Activated CD4-positive, CD25-positive, alpha-beta regulatory T cell treated with anti-CD3 and anti-CD28 coated beads, Interleukin-2, amount 50 U/mL, for 24 hours (primary cell): Measurements from ENCODE around the gene MGP.

Experiments
- ATAC-seq, 2 donors: fragments of 150-1000 bp; cut with Tn5 transposase; one replicate each; pipeline ENCODE4 v1.10.0; 2021; ENCODE audit warnings: mild to moderate bottlenecking in 1 of 2, moderate library complexity in 1 of 2

MGP gene

DNA sequence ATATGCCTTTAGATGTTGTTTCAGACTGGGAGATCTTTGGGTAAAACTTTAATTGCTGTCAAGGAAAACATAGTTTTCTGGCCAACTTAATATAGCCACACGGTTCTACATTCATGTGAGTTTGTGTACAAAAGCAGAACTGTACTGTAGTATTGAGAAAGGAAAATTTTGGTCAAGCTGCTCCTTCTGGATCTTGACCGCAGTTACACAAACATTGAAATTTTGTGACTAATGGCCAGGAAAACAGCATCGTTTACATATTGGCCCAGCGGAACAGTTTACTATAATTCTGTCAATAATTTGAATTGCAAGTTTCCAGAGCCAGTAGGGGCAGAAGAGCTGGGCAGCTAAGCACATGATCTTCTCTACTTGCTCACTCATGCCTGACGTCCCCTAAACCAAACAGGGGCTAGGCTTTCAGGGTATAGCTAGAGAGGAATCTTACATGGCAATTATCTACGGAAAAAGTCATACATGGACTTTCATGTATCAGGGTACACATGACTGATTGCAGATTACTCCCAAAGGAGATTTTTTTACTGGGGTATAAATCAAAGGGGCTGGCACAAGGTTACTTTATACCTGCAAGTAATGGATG lies 31.0 kb downstream of the MGP start:
- no peak for ATAC-seq

DNA sequence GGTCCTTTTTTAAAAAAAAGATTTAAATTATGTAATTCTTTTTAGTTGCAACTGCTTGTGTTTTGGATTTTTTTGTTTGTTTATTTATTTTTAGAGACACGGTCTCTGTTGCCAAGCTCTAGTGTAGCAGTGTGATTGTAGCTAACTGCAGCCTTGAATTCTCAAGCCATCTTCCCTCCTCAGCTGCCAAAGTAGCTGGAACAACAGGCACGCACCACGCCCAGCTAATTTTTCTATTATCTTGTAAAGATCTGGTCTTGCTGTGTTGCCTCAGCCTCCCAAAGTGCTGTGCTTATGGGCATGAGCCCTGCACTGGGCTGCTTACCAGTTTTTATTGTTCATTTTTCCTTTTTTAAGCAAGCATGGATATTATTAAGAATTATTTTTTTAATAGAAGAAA lies 31.7 kb downstream of the MGP start:
- no peak for ATAC-seq

DNA sequence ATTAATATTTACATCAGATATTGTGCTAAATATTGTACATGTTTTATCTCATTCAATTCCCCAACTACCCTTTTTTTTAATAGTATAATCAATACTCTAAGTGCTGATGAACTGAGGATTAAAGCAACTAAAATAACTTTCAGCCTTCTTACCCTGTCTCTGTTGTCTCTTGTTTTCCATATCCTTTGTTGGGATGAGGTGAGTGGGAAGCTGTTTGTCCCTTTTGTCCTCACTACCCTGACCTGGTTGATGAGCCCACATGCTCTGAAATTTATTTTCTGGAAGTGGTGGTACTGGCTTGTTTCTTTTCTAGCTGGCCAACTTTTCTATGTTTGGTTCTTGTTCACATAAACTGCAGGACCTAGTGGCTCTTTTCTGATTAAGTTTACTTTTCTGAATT lies 32.8 kb downstream of the MGP start:
- ATAC-seq = no peak

DNA sequence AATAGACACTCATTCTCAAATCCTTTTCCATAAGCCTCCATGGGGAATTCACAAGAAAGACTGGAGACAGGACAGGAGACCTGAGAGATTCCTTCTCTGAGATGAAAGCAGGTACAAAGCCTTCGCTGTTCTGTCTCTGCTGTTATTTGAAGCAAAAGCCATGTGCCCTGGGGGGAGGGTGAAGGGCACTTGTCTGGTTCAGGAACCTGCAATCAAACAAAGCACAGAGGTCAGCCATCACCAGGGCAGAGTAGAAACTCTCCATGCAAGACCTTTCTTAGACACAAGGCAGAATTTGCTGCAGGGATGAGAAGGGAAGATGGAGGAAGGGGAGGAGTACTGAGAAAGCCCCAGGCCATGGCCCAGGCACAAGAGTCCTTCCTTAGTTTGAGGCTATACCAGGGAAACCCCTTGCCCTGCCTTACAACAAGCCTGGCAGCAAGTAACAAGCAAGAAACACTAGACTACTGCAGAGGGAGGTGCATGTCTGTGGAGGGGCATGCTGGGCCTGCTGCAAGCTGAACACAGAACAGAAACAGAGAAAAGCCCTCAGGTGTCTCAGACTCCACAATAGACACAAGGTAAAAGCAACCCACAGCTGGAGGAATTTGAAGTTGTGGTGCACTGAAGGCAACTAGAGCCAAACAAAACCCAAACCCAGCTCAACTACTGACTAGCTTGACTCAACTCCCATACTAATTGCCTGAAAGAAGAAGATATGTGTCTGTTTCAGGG lies 34.6 kb downstream of the MGP start:
- ATAC-seq = no peak

DNA sequence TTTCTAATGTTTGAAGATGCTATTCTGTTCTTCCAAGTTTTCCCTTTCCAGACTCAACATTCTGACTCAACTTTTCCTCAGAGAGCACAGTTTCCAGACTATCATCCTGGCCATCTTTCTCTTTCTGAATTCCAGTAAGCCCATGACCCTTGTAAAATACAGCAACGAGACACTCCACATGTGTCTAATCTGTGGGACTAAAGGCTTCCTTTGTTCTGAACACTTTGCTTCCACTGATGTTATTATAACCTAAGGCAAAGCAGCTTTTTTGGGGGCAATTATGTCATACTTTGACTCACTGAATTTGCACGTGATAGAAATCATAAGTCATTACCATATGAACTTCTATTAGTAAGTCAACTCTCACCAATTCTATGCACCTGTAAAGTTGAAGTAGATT lies 36.0 kb downstream of the MGP start:
- no peak for ATAC-seq

DNA sequence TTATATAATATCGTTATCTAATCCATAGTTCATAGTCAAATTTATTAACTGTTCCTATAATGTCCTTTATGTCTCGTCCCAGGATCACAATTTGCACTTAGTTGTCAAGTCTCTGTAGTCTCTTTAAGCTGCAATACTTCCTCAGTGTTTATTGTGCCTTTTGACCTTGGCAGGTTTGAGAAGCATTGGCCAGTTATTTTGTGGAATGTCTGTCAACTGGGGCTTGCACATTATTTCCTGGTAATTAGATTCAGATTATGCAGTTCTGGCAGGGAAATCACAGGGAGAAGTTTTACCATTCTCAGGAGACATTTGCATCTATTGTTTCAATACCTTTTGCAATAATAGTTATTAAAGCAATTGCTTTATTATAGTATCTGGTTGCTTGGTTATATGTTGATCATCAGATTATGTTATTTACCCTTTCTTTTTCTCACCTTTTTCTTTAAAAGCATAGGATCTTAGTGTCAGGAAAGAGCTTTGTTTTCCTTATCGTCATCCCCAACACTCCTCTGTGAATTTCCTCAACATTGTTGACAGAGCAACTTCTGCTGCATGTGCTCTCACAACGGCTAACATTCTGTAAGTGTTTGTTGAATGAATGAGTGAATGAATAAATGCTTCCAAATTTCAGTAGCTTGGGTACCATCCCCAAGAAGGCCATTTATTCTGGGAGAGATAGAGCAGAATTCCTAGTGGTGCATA lies 38.6 kb downstream of the MGP start:
- ATAC-seq = no peak

DNA sequence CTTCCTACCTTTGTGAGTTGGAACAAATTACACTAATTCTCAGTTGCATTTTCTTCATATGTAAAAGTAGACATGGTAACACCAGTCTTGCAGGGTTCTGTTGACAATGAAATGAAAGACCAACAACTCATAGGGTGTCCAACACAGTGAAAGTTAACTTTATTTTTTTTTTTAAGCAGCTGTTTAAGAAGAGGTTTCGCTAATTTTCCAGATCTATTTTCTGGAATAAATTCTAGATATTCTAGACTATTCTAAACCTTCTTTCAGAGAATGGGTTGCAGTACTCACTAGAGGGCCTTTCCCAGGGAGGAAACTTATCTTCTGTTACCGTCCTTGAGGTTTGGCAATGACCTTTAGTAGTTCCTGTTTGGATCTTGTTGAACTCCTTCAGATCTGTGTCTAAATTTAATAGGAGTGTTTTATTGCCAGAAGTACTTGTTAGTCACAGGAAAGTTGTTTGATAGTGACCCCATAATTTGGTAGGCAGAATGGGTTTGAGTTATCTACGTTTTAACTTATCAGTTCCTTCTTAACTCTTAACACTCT lies 39.5 kb downstream of the MGP start:
- ATAC-seq = no peak

DNA sequence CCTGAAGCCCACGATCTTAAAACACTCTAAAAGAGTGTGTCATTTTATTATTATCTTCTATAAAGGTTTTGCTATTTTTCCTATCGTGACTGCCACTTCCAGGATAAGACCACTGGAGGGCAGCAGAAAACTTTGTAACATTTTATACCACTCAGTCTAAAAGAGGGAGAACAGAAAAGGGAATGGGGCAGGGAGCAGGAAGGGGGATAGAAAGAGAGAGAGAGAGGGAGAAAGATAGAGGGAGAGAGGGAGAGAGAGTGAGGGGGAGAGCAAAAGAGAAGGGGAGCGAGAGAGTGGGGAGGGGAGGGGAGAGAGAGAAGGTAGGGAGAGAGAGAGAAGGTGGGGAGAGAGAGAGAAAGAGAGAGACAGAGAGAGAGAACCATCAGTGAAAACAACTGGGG lies 40.3 kb downstream of the MGP start:
- peak in 1 of 2 donors; percentile 60 for ATAC-seq

DNA sequence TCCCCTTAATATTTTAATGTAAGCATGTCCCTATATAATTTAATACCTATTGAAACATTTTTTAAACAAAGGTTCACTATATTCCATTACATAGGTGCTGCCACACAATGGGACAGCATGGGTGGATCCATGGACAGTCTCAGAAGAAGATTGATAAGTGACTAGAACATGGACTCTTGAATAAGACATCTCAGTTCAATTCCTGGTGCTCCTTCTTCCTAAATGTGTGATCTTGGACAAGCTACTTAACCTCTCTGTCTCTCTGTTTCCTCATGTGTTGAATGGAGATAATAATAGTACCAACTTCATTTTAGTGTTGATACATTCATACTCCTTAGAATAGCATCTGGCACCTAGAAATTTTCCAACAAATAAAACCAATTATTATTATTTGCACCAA lies 41.3 kb downstream of the MGP start:
- no peak for ATAC-seq

DNA sequence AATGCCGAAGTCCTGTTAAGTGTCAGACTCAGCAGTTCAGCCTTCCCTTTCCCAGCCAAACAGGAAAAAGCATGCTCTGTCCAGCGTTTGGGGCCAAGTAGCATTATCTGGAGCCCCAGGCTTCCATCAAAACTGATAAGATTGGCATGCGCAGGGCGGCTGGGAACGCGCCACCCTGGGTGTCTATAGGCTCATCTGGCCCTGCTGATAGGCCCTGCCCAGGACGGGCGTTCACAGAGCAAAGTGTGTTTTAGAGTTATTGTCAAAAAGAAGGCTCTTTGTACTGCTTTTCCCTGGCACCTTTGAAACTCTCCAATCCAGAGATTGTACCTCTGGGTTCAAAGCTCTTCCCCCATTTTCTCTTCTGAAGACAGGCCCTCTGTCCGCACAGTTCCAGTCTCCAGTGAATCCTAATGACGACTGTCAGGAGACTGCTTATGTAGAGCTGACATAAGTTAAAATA lies 42.2 kb downstream of the MGP start, which contains the start of gene ART4:
Gene ART4, minus strand, starts transcription at position 102 of the 463 bp plus-strand sequence. CDS start 413 bp downstream, outside the sequence.
- ATAC-seq = no peak

DNA sequence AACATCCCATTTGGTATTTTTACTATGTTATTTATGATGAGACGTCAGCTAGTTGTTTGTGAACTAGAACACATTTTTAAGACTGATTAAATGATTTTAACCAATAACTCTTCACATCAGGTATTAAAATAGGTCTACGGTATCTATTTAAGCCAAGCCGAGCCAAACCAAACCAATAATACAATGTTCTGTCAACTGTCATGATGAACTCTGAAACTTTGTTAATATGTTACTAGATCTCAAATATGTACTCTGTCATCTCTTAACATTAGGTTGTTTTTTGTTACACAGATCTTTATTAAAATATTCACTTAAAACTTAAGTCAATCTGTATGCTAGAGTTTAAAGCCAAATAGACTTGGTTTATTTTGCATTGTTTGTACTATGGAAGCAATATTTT lies 43.3 kb downstream of the MGP start:
- no peak for ATAC-seq

DNA sequence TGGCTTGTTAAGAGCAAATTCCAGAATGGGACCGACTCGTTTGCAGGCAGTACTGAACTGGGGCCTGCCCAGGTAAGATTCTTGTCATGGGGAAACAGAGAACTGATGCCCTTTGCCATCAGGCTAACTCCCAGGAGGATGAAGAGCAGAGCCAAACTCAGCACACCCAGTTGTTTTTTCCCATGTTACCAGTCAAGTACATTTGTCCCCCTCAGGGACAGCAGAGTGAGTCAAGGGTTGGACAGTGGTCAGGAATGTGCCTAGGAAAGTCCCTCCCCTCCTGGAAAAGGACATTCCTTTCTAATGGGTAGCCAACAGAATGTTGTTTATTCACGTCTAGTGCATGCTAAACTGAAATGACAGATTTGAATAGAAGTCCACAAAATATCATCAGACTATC lies 43.9 kb downstream of the MGP start:
- no peak for ATAC-seq

DNA sequence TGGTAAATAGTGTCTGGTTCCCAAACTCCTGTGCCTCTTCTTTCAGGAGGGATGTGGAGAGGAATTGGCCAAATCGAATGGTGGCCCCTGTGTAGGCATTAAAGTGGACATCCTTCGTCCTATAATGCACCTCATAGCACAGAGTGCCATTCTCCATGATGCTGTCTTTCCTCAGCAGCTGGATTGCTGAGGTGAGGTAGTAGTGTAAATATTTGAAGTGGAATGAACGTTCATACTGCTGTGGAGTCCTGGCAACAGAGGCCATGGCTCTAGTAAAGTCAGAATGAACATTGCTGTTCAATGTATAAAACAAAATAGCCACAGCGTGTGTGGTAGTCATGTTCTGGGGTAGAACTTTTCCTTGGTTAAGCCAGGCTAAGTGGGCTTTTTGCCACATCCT lies 45.0 kb downstream of the MGP start:
- ATAC-seq = no peak

DNA sequence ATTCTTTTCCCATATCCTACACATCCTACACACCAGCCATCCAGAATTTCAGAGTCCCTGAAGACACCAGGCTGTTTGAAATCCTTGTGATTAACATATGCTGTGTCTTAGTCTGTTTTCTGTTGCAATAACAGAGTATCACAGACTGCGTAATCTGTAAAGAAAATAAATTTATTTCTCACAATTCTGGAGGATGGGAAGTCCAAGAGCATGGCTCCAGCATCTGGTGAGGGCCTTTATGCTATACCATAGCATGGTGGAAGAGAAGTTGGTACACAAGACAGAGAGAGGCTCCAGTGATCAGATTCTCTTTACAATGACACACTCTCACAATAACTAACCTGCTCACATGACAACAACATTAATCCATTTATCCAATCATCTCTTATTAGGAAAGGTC lies 46.4 kb downstream of the MGP start:
- no peak for ATAC-seq

DNA sequence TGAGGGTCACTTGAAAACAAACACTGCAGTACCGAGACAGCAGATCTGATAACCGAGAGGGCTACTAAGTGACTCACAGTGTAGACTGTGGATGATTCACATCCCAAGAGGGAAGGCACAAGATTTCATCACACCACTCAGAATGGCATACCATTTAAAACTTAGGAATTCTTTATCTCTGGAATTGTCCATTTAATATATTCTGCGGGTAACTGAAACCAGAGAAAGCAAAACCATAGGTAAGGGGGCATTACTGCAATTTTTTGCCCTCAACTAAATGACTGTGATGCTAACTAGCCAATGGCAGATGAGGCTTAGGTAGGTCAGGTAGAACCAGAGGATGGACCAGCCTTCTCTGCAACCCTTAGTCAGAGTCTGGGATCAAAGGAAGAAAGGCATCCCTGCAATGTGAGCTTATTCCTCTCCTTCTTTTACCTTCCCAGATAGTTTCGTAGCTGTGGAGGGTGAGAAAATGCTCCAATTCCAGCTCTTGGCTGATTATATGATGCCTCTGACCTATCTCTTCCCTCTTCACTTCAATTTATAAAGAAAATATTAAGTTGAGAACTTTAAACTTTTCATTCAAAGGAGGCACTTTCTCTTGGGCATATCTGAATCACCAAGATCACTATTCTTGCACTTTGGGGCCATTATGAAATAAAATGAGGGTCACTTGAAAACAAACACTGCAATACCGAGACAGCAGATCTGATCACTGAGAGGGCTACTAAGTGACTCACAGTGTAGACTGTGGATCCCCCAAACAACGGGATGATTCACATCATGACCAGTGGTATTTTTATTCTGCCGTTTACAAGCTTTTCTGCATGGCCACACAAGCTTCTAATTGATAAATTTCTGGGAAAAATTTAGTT lies 49.1 kb downstream of the MGP start:
- peak in 1 of 2 donors; percentile 33 for ATAC-seq

DNA sequence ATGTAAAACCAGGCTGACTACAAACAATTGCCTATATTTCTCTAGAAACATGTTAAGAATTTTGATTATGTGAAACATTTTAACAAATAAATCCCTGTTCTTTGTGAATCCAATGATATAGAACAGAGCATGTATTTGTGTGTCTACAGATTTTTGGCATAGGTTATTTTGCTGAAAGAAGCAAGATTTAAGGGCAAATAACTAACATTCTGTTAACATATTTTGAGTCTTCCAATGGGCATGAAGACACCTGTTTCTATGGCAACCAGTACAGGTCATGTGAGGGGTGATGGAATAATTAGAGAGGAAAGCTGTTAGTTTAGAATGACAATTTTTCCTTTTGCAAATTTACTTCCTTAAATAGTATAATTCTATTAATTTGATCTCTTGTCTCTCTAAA lies 51.1 kb downstream of the MGP start:
- ATAC-seq = no peak

DNA sequence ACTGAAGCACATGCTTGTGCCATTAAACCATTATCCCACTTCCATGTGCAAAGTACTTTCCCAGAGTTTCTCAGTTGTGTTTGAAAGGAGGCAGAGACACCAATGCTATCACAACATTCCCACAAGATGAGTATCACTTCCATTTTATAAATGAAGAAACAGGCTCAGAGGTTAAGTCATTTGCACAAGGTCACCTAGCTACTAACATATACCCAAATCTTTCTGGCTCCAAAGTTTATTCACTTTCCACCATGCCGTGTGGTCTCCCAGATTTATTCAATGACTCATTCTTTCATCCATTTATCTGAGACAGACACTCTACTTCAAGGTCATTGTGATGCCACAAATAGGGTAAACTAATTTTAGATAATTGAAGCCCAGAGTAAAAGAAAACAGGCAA lies 51.7 kb downstream of the MGP start:
- ATAC-seq = no peak

DNA sequence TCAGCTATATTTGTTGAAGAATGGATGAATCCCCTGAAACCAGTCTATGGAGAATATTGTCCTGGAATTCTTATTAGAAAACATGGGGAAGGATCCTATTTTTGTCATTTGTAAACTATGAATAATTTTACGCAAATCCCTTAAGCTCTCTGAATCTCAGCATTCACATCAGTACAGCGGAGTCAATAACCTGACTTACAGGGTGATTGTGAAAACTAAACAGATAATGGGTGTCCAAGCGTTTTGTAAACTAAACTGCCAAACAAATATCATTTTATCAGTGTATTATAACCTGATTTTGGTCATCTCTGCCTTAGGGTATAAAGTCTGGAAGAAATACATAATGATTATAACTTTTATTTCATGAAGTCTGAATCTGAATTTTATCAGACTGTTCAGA lies 52.3 kb downstream of the MGP start:
- no peak for ATAC-seq
